Measurements from ENCODE around the gene C3orf80. TPM values are rescaled to one million over a fixed set of nuclear protein-coding genes. Genes with fewer than 3 reads are reported as not detected.
A peak's percentile ranks its signal among the peaks of the same experiment; 100 is the strongest.
"Not testable (repeated sequence)": the region's sequence is repeated elsewhere in the genome, so short reads cannot be mapped to it uniquely, and the experiment has no call there.

C3orf80 gene
- under 1 TPM in 1 of 2 donors, not detected in 1; 0.28 TPM for total RNA-seq

GRCh38 chr3:160225176-160226025, at the start of gene C3orf80:
Gene C3orf80, plus strand, starts transcription at chr3:160225422. Its CDS starts 214 bp downstream, at chr3:160225636.
- Histone ChIP-seq H3K4me3 (peak within 1 kb of the TSS; percentile 42 to 63), H3K9me3 (no peaks in the 10 kb centered on the region), H3K27me3 (peaks cover 0 to 12% of the 10 kb centered on the region in 2 donors), H3K27ac (peak within 1 kb of the TSS in 1 of 2 donors; percentile 1), H3K36me3 (no peaks in the 10 kb centered on the region), H3K4me1 (peaks cover 0 to 21% of the 10 kb centered on the region in 2 donors)
- DNase-seq (ENCODE audit: low spot score): no peak
- TF ChIP-seq, protein P1, sequence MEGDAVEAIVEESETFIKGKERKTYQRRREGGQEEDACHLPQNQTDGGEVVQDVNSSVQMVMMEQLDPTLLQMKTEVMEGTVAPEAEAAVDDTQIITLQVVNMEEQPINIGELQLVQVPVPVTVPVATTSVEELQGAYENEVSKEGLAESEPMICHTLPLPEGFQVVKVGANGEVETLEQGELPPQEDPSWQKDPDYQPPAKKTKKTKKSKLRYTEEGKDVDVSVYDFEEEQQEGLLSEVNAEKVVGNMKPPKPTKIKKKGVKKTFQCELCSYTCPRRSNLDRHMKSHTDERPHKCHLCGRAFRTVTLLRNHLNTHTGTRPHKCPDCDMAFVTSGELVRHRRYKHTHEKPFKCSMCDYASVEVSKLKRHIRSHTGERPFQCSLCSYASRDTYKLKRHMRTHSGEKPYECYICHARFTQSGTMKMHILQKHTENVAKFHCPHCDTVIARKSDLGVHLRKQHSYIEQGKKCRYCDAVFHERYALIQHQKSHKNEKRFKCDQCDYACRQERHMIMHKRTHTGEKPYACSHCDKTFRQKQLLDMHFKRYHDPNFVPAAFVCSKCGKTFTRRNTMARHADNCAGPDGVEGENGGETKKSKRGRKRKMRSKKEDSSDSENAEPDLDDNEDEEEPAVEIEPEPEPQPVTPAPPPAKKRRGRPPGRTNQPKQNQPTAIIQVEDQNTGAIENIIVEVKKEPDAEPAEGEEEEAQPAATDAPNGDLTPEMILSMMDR (IDR thresholded peaks at IDR 0.05): peak in 1 of 2 donors; percentile 52

DNA sequence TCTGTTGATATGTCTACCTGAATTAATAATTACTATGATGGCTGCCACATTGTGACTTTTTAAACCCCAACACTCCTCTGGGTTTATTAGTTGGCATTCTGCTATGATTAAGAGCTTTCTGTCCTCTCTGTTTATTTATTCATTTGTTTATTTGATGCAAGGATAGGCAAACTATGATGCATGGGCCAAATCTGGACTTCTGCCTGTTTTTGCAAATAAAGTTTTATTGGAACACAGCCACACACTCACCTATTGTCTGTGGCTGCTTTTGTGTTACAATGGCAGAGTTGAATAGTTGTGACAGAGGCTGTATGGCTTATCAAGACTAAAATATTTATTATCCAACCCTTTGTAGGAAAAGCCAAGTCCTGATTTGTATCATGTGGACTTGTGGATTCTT, 48.3 kb upstream of the C3orf80 start:
- TF ChIP-seq, protein P1 (IDR thresholded peaks at IDR 0.05): no peak
- Histone ChIP-seq H3K9me3 (no peaks in the 10 kb centered on the region), H3K36me3 (no peaks in the 10 kb centered on the region), H3K4me1 (no peaks in the 10 kb centered on the region), H3K27ac (no peak overlapping the region), H3K4me3 (no peak overlapping the region), H3K27me3 (no peaks in the 10 kb centered on the region)
- DNase-seq (ENCODE audit: low spot score): no peak

DNA sequence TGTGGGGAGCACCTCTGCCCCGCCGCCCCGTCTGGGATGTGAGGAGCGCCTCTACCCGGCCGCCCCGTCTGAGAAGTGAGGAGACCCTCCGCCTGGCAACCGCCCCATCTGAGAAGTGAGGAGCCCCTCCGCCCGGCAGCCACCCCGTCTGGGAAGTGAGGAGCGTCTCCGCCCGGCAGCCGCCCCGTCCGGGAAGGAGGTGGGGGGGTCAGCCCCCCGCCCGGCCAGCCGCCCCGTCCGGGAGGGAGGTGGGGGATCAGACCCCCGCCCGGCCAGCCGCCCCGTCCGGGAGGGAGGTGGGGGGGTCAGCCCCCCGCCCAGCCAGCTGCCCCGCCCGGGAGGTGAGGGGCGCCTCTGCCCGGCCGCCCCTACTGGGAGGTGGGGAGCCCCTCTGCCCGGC, 46.6 kb upstream of the C3orf80 start:
- DNase-seq (ENCODE audit: low spot score); H3K27ac ChIP-seq; H3K4me1 ChIP-seq; H3K4me3 ChIP-seq; H3K9me3 ChIP-seq; H3K36me3 ChIP-seq; H3K27me3 ChIP-seq: not testable (repeated sequence)

DNA sequence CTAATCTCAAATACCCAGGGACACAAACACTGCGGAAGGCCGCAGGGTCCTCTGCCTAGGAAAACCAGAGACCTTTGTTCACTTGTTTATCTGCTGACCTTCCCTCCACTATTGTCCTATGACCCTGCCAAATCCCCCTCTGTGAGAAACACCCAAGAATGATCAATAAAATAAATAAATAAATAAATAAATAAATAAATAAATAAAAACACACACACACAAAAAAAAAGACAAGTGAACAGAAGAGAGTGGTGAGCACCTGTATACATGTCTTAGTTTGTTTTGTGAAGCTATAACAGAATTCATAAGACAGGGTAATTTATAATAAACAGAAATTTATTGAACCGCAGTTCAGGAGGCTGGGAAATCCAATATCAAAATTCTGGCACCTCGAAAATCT, 45.8 kb upstream of the C3orf80 start:
- not testable (repeated sequence) for H3K9me3 ChIP-seq; DNase-seq (ENCODE audit: low spot score); H3K4me3 ChIP-seq; H3K4me1 ChIP-seq; H3K27ac ChIP-seq; H3K27me3 ChIP-seq; H3K36me3 ChIP-seq

DNA sequence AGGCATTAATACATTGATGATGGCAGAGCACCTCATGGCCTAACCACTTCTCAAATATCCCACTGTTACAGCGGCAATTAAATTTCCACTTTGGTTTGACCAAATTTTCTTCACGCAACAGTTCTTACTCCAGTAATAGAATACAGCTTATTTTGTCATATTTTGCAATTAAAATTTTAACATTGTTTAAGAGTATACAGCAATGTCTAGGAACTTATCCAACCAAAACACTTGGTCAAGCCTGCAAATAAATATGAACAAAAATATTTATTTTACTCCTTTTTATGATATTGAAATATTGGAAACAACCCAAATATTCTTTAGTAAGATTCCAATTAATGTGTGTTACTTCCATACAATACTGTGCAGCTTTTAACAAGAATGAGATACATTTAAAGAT, 45.3 kb upstream of the C3orf80 start:
- Histone ChIP-seq H3K36me3 (no peaks in the 10 kb centered on the region), H3K4me3 (no peak overlapping the region), H3K27ac (no peak overlapping the region), H3K4me1 (no peaks in the 10 kb centered on the region), H3K9me3 (no peaks in the 10 kb centered on the region), H3K27me3 (no peaks in the 10 kb centered on the region)
- TF ChIP-seq, protein P1 (IDR thresholded peaks at IDR 0.05): no peak
- DNase-seq (ENCODE audit: low spot score): no peak

GRCh38 chr3:160180581-160181216, 44.5 kb upstream of the C3orf80 start:
- TF ChIP-seq, protein P1 (IDR thresholded peaks at IDR 0.05): no peak
- H3K4me1 ChIP-seq: no peaks in the 10 kb centered on the region
- H3K27me3 ChIP-seq: no peaks in the 10 kb centered on the region
- no peak overlapping the region for H3K4me3 ChIP-seq
- H3K9me3 ChIP-seq: no peaks in the 10 kb centered on the region
- no peak overlapping the region for H3K27ac ChIP-seq
- H3K36me3 ChIP-seq: no peaks in the 10 kb centered on the region
- DNase-seq (ENCODE audit: low spot score): peak; percentile 58
